H1 (cell line): Measurements from ENCODE around the gene KAT14. TPM values are rescaled to one million over a fixed set of nuclear protein-coding genes. Genes with fewer than 3 reads are reported as not detected.
"Not testable (repeated sequence)": the region's sequence is repeated elsewhere in the genome, so short reads cannot be mapped to it uniquely, and the experiment has no call there.

Experiments
- CTCF ChIA-PET: fragments of 300-600 bp; sonication (Branson Sonifier 250); formaldehyde crosslinking; loops from one replicate; lab custom pipeline; 2021; ENCODE audit not compliant: partially characterized antibody; lab: Charles Lee
- POLR2A ChIA-PET: fragments of 300-600 bp; sonication (Branson Sonifier 250); formaldehyde crosslinking; loops from one replicate; lab custom pipeline; 2021; ENCODE audit warnings: inconsistent platforms; ENCODE audit not compliant: partially characterized antibody; lab: Charles Lee
- DNase-seq, 2 experiments: peaks; one replicate each; pipeline versions ENCODE4 v3.0.0 to v3.0.0-alpha.2; 2010 to 2022; ENCODE audit warnings: low spot score in 2 of 2, low read depth in 1 of 2, mixed read lengths in 1 of 2
- FAIRE-seq: peaks from 2 replicates; lab custom pipeline; 2011; peaks lifted over from hg19 to GRCh38; lab: Jason Lieb, UNC
- H2AFZ ChIP-seq: 2 replicates; pipeline ENCODE4 v1.8.1; 2012; ENCODE audit warnings: low read length, inconsistent platforms
- H2AK5ac ChIP-seq: 2 replicates; pipeline ENCODE4 v1.6.1; 2013; ENCODE audit warnings: low read depth, low read length
- H2BK120ac ChIP-seq: replicated peaks from 2 replicates; pipeline ENCODE3; 2013; ENCODE audit warnings: low read depth, low read length, inconsistent platforms
- H2BK12ac ChIP-seq: 2 replicates; pipeline ENCODE4 v1.6.1; 2013; ENCODE audit warnings: low read depth, low read length
- H2BK15ac ChIP-seq: 2 replicates; pipeline ENCODE4 v1.6.1; 2013; ENCODE audit warnings: low read length
- H2BK20ac ChIP-seq: 2 replicates; pipeline ENCODE4 v1.6.1; 2013; ENCODE audit warnings: low read length
- H2BK5ac ChIP-seq: 2 replicates; pipeline ENCODE4 v1.6.1; 2013; ENCODE audit warnings: low read depth, low read length
- H3K14ac ChIP-seq: 2 replicates; pipeline ENCODE4 v1.6.1; 2013; ENCODE audit warnings: inconsistent platforms; ENCODE audit not compliant: insufficient read length
- H3K18ac ChIP-seq: 2 replicates; pipeline ENCODE4 v1.6.1; 2013; ENCODE audit warnings: low read length; ENCODE audit errors: extremely low read depth
- H3K23ac ChIP-seq: 2 replicates; pipeline ENCODE4 v1.6.1; 2013; ENCODE audit warnings: inconsistent platforms; ENCODE audit not compliant: insufficient read length
- H3K23me2 ChIP-seq: 2 replicates; pipeline ENCODE4 v1.6.1; 2013; ENCODE audit warnings: low read depth, low read length
- H3K27ac ChIP-seq: 2 replicates; pipeline ENCODE4 v1.6.1; 2011; ENCODE audit warnings: low read depth, low read length, inconsistent platforms
- H3K27me3 ChIP-seq, 4 experiments: replicated peaks in 1 of 4; 1 replicate in 1 of 4; 2 replicates in 3 of 4; pipeline versions ENCODE4 v1.6.1 to v1.8.1; 2011 to 2013; ENCODE audit warnings: low read length in 3 of 4, mild to moderate bottlenecking in 3 of 4, inconsistent platforms in 2 of 4, mixed read lengths in 2 of 4, moderate library complexity in 1 of 4; ENCODE audit not compliant: control insufficient read depth in 3 of 4, insufficient read depth in 3 of 4; ENCODE audit errors: extremely low read depth in 1 of 4
- H3K36me3 ChIP-seq, 4 experiments: 2 replicates each; pipeline versions ENCODE4 v1.6.1 to v1.8.1; 2011 to 2013; ENCODE audit warnings: mild to moderate bottlenecking in 4 of 4, low read length in 3 of 4, moderate library complexity in 2 of 4, control low read depth in 1 of 4, inconsistent platforms in 1 of 4; ENCODE audit not compliant: insufficient read depth in 4 of 4, control insufficient read depth in 2 of 4
- H3K4ac ChIP-seq: replicated peaks from 2 replicates; pipeline ENCODE3; 2013; ENCODE audit warnings: low read length, low read depth, mixed read lengths, inconsistent platforms; ENCODE audit not compliant: insufficient read length
- H3K4me1 ChIP-seq, 4 experiments: replicated peaks in 1 of 4; 1 replicate in 1 of 4; 2 replicates in 3 of 4; pipeline versions ENCODE4 v1.6.1 to v1.8.1; 2011 to 2013; ENCODE audit warnings: low read length in 3 of 4, inconsistent platforms in 2 of 4, mixed read lengths in 1 of 4; ENCODE audit not compliant: insufficient read depth in 4 of 4, control insufficient read depth in 3 of 4
- H3K4me2 ChIP-seq, 2 experiments: 2 replicates each; pipeline versions ENCODE4 v1.6.1 to v1.8.1; 2011 to 2013; ENCODE audit warnings: low read depth in 2 of 2, low read length in 2 of 2, control low read depth in 1 of 2, inconsistent platforms in 1 of 2, mild to moderate bottlenecking in 1 of 2; ENCODE audit not compliant: insufficient read depth in 1 of 2
- H3K4me3 ChIP-seq, 4 experiments: fragments of 200-600, 300-600 bp in 1 of 4; sonication (generic), shearing (Covaris generic), sonication (Bioruptor Twin) in 1 of 4; 2 replicates each; pipeline versions ENCODE4 v1.5.1 to v1.8.1; 2011 to 2016; ENCODE audit warnings: low read length in 4 of 4, low read depth in 3 of 4, control low read depth in 2 of 4, inconsistent platforms in 2 of 4, mild to moderate bottlenecking in 2 of 4, mixed read lengths in 1 of 4, moderate library complexity in 1 of 4; ENCODE audit not compliant: insufficient read depth in 2 of 4; ENCODE audit errors: extremely low read depth in 1 of 4
- H3K56ac ChIP-seq: replicated peaks from 2 replicates; pipeline ENCODE3; 2013; ENCODE audit warnings: low read depth, mild to moderate bottlenecking, mixed read lengths, low read length, inconsistent platforms; ENCODE audit not compliant: insufficient read length
- H3K79me1 ChIP-seq: 2 replicates; pipeline ENCODE4 v1.6.1; 2013; ENCODE audit warnings: low read depth, low read length, control low read depth
- H3K79me2 ChIP-seq, 2 experiments: 2 replicates each; pipeline versions ENCODE4 v1.6.1 to v1.8.1; 2012 to 2013; ENCODE audit warnings: low read length in 2 of 2, mild to moderate bottlenecking in 2 of 2, inconsistent platforms in 1 of 2; ENCODE audit not compliant: insufficient read depth in 2 of 2, control insufficient read depth in 1 of 2
- H3K9ac ChIP-seq, 4 experiments: replicated peaks in 1 of 4; 1 replicate in 1 of 4; 2 replicates in 3 of 4; pipeline versions ENCODE4 v1.6.1 to v1.8.1; 2011 to 2013; ENCODE audit warnings: low read depth in 3 of 4, low read length in 3 of 4, control low read depth in 2 of 4, mild to moderate bottlenecking in 2 of 4, moderate library complexity in 2 of 4, inconsistent platforms in 1 of 4; ENCODE audit errors: extremely low read depth in 1 of 4
- H3K9me3 ChIP-seq, 2 experiments: 2 replicates each; pipeline versions ENCODE4 v1.6.1 to v1.8.1; 2012 to 2013; ENCODE audit warnings: mild to moderate bottlenecking in 2 of 2, moderate library complexity in 2 of 2, control low read depth in 1 of 2, inconsistent platforms in 1 of 2, low read depth in 1 of 2, low read length in 1 of 2, mixed read lengths in 1 of 2; ENCODE audit not compliant: insufficient read depth in 2 of 2
- H4K20me1 ChIP-seq, 2 experiments: replicated peaks in 1 of 2; 2 replicates each; pipeline versions ENCODE3 to v1.8.1; 2011 to 2013; ENCODE audit warnings: inconsistent platforms in 2 of 2, low read length in 2 of 2, mild to moderate bottlenecking in 1 of 2; ENCODE audit not compliant: insufficient read depth in 2 of 2, control insufficient read depth in 1 of 2
- H4K5ac ChIP-seq: 2 replicates; pipeline ENCODE4 v1.6.1; 2013; ENCODE audit warnings: low read length, low read depth, mixed read lengths, inconsistent platforms; ENCODE audit not compliant: insufficient read length
- H4K8ac ChIP-seq: 2 replicates; pipeline ENCODE4 v1.8.0; 2013; ENCODE audit warnings: mild to moderate bottlenecking, moderate library complexity, low read length, inconsistent platforms; ENCODE audit not compliant: insufficient read depth; ENCODE audit errors: extremely low read depth
- H4K91ac ChIP-seq: replicated peaks from 2 replicates; pipeline ENCODE3; 2013; ENCODE audit warnings: low read length, mixed read lengths, inconsistent platforms; ENCODE audit not compliant: insufficient read length
- WGBS, 2 experiments: shearing (Covaris generic) in 1 of 2; methylation state at CpG; one replicate each; pipeline versions ENCODE4 v1.1.6 to v1.1.7; 2013 to 2015; ENCODE audit warnings: low lambda C conversion rate in 2 of 2, mixed read lengths in 2 of 2, inconsistent platforms in 1 of 2, low coverage in 1 of 2, missing lambda C conversion rate in 1 of 2; ENCODE audit not compliant: insufficient replicate concordance in 2 of 2, insufficient coverage in 1 of 2, insufficient read length in 1 of 2; ENCODE audit errors: extremely low coverage in 1 of 2, missing lambda C conversion rate in 1 of 2; 5-methylcytosine and 5-hydroxymethylcytosine counted together
- polyA plus RNA-seq, 7 experiments: library from polyadenylated mRNA; depleted of rRNA in 3 of 7; stranded (reverse) in 5 of 7; unstranded in 2 of 7; fragments of >200 nt in 5 of 7; fragments of 200-250 nt in 2 of 7; gene quantifications; 1 replicate in 5 of 7; 2 replicates in 1 of 7; 4 replicates in 1 of 7; pipeline versions ENCODE4 v1.2.1 to v1.2.3, GENCODE V29; 2011 to 2013; ENCODE audit warnings: missing spikeins in 2 of 7, mixed read lengths in 2 of 7
- total RNA-seq: library from RNA; stranded (reverse); fragmentation: NEBNext Ultra II Directional; extraction: Animal tissue kit (Norgen Biotek cat#: 25700); gene quantifications from 2 replicates; pipeline ENCODE4 v1.2.1, GENCODE V29; 2021

Gene KAT14
- total and polyA plus RNA-seq, 2 of the 8 experiments (the other 6 are each of a cell fraction or from before 2014, with no cell fraction given): 17.3 to 29.3 TPM

GRCh38 chr20:18128574-18128973 is 9.1 kb upstream of the KAT14 start:
- H4K8ac ChIP-seq, H3K4me3 ChIP-seq, H3K27me3 ChIP-seq, H2BK5ac ChIP-seq, H3K79me2 ChIP-seq, H2AFZ ChIP-seq, H4K5ac ChIP-seq, H3K27ac ChIP-seq, H3K4me1 ChIP-seq, H3K79me1 ChIP-seq, H2BK12ac ChIP-seq, H3K9me3 ChIP-seq, H2AK5ac ChIP-seq, H3K18ac ChIP-seq, H3K9ac ChIP-seq, POLR2A ChIA-PET, H2BK120ac ChIP-seq, H2BK20ac ChIP-seq, H3K14ac ChIP-seq, H2BK15ac ChIP-seq, FAIRE-seq, H3K36me3 ChIP-seq, H3K23ac ChIP-seq, H3K23me2 ChIP-seq, H4K91ac ChIP-seq, DNase-seq, H3K56ac ChIP-seq, H3K4me2 ChIP-seq, H4K20me1 ChIP-seq, H3K4ac ChIP-seq: not testable (repeated sequence)
- WGBS, 2 experiments: 91% methylated on average over 1 of the region's 1 CpG; no CpG with 5 or more reads in 1 of the 2 experiments
- CTCF ChIA-PET: interaction anchor here (0.8 kb wide), 1 partner anchor 37 kb away, joined by 3 read pairs; no protein-coding TSS in a partner anchor
